Tibial nerve (tissue), 4 donors: Measurements from ENCODE around the gene TMEM106B.

ENCODE experiments used
- CTCF ChIP-seq, 5 experiments: fragments of 200-600 bp in 3 of 5; fragments of 450-650 bp in 2 of 5; sonication (generic) in 3 of 5; IDR thresholded peaks; one replicate each; pipeline ENCODE4 v1.5.1; 2016 to 2019; ENCODE audit warnings: antibody characterized with exemption in 5 of 5, mild to moderate bottlenecking in 3 of 5, moderate library complexity in 2 of 5
- EP300 ChIP-seq, 2 donors: sonication (generic); formaldehyde crosslinking; IDR thresholded peaks; one replicate each; pipeline ENCODE4 v1.6.1; 2017; ENCODE audit warnings: antibody characterized with exemption in 2 of 2, mild to moderate bottlenecking in 1 of 2
- POLR2A ChIP-seq, 2 donors: fragments of 450-650 bp; IDR thresholded peaks; one replicate each; pipeline ENCODE4 v1.6.1; 2017; ENCODE audit warnings: antibody characterized with exemption in 2 of 2, mild to moderate bottlenecking in 2 of 2, moderate library complexity in 2 of 2

GRCh38 chr7:12222889-12223579 is 11.9 kb downstream of the TMEM106B start:
- no peak for TF ChIP-seq EP300 (IDR thresholded peaks at IDR 0.05)
- TF ChIP-seq CTCF (IDR thresholded peaks at IDR 0.05) = no peak
- TF ChIP-seq POLR2A (IDR thresholded peaks at IDR 0.05) = no peak
